Tibial nerve (tissue), 4 donors: ENCODE data around the gene F10.
"Not testable (repeated sequence)": the region's sequence is repeated elsewhere in the genome, so short reads cannot be mapped to it uniquely, and the experiment has no call there.

Experiments used
- CTCF ChIP-seq, 5 experiments: fragments of 200-600 bp in 3 of 5; fragments of 450-650 bp in 2 of 5; sonication (generic) in 3 of 5; IDR thresholded peaks; one replicate each; pipeline ENCODE4 v1.5.1; 2016 to 2019; ENCODE audit warnings: antibody characterized with exemption in 5 of 5, mild to moderate bottlenecking in 3 of 5, moderate library complexity in 2 of 5
- EP300 ChIP-seq, 2 donors: sonication (generic); formaldehyde crosslinking; IDR thresholded peaks; one replicate each; pipeline ENCODE4 v1.6.1; 2017; ENCODE audit warnings: antibody characterized with exemption in 2 of 2, mild to moderate bottlenecking in 1 of 2

- TF ChIP-seq CTCF, EP300 (IDR thresholded peaks at IDR 0.05): not testable (repeated sequence)
These were observed 20.3 kb upstream of the F10 start for GRCh38 chr13:113102302-113102701.
